ENCODE measurements around the gene TRMT2A. TPM values are rescaled to one million over a fixed set of nuclear protein-coding genes. Genes with fewer than 3 reads are reported as not detected.

The TRMT2A gene
- total and polyA plus RNA-seq, 10 of the 15 experiments (the other 5 are each of a cell fraction or from before 2014, with no cell fraction given) = 0.29 to 97.0 (median 57.9) TPM

DNA sequence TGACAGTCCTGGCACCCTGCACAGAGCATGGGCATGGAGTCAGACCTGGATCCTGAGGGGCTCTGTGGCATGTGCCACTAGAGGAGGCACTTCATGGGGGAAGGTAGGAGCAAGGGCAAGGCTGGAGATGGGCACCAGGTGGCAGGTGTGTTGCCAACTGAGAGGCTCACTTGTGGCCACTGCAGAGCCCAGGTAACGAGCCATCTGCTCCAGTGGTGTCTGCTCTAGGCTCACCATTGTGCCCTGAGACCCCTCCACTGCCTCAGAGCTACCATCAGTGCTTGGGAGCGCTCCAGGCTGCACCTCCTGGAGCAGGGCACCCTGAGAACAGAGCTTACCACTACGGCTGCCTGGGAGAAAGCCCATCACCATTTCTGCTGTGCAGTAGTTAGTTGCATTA lies 13.3 kb upstream of the TRMT2A start:
- ChIA-PET POLR2A (no interaction called here), RAD21 (ENCODE audit: unreplicated experiment) (interaction anchor here (0.6 kb wide), 1 partner anchor 168 kb away, joined by 3 read pairs; no protein-coding TSS in a partner anchor), CTCF (interaction anchor here (1.0 to 2.1 kb wide), 2 partner anchors 9 to 161 kb away, joined by 4 to 7 read pairs; no protein-coding TSS in a partner anchor), SMC1A (ENCODE audit: uncharacterized antibody, unreplicated experiment) (interaction anchor here (1.5 kb wide), 1 partner anchor 12 kb away, joined by 5 read pairs; no protein-coding TSS in a partner anchor)
- no peaks in the 10 kb centered on the region for H3K27me3 ChIP-seq (replicated peaks in 1 of 2; ENCODE audit: control insufficient read depth in 2 of 2, insufficient read depth in 2 of 2, low read length in 1 of 2)
- no peak for DNase-seq (ENCODE audit: low read depth, low spot score)
- H2AFZ ChIP-seq (ENCODE audit: control insufficient read depth, low read depth, low read length) = no peak overlapping the region
- no peak overlapping the region for H3K4me3 ChIP-seq
- peaks cover 12% of the 10 kb centered on the region for H3K4me1 ChIP-seq (ENCODE audit: control insufficient read depth, insufficient read depth, low read length)
- H3K79me2 ChIP-seq (ENCODE audit: control insufficient read depth, insufficient read depth, low read length) = peaks cover 7% of the 10 kb centered on the region
- peak overlapping the region; percentile 74; the same call in 1 of the 2 replicates for H3K4me2 ChIP-seq (ENCODE audit: control insufficient read depth, insufficient read depth)
- H3K36me3 ChIP-seq (ENCODE audit: control insufficient read depth in 2 of 2, insufficient read depth in 2 of 2, low read length in 1 of 2) = peaks cover 15 to 17% of the 10 kb centered on the region in 2 experiments; a peak in 3 of 4 replicates
- 67% methylated on average over 3 of the region's 3 CpGs for WGBS (ENCODE audit: insufficient coverage, insufficient replicate concordance, low lambda C conversion rate, missing lambda C conversion rate)
- no peak for FAIRE-seq
- H3K27ac ChIP-seq (ENCODE audit: control insufficient read depth, insufficient read depth) = no peak overlapping the region
- no peak for TF ChIP-seq ESRRA (IDR thresholded peaks at IDR 0.05; ENCODE audit: low read length)
- TF ChIP-seq, protein P1, sequence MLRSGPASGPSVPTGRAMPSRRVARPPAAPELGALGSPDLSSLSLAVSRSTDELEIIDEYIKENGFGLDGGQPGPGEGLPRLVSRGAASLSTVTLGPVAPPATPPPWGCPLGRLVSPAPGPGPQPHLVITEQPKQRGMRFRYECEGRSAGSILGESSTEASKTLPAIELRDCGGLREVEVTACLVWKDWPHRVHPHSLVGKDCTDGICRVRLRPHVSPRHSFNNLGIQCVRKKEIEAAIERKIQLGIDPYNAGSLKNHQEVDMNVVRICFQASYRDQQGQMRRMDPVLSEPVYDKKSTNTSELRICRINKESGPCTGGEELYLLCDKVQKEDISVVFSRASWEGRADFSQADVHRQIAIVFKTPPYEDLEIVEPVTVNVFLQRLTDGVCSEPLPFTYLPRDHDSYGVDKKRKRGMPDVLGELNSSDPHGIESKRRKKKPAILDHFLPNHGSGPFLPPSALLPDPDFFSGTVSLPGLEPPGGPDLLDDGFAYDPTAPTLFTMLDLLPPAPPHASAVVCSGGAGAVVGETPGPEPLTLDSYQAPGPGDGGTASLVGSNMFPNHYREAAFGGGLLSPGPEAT (IDR thresholded peaks at IDR 0.05; ENCODE audit: low read depth) = no peak
- TF ChIP-seq, protein P2, sequence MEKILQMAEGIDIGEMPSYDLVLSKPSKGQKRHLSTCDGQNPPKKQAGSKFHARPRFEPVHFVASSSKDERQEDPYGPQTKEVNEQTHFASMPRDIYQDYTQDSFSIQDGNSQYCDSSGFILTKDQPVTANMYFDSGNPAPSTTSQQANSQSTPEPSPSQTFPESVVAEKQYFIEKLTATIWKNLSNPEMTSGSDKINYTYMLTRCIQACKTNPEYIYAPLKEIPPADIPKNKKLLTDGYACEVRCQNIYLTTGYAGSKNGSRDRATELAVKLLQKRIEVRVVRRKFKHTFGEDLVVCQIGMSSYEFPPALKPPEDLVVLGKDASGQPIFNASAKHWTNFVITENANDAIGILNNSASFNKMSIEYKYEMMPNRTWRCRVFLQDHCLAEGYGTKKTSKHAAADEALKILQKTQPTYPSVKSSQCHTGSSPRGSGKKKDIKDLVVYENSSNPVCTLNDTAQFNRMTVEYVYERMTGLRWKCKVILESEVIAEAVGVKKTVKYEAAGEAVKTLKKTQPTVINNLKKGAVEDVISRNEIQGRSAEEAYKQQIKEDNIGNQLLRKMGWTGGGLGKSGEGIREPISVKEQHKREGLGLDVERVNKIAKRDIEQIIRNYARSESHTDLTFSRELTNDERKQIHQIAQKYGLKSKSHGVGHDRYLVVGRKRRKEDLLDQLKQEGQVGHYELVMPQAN (conservative IDR thresholded peaks at IDR 0.05) = no peak
- TF ChIP-seq RAD21 (IDR thresholded peaks at IDR 0.05; ENCODE audit: insufficient read depth, low read depth, low read length) = no peak
- H3K9me3 ChIP-seq (replicated peaks; ENCODE audit: control insufficient read depth, insufficient read depth, low read length) = no peaks in the 10 kb centered on the region
- ATAC-seq = peak; percentile 8; the same call in 2 of the 3 replicates
- BruUV-seq (replicated peaks) = no TSS peak
- intact Hi-C loops (cut with micrococcal nuclease; ENCODE audit: unreplicated experiment) (no loop called here), in situ Hi-C loops (cut with MboI) (no loop called here)
- no peaks in the 10 kb centered on the region for H4K20me1 ChIP-seq (ENCODE audit: control insufficient read depth, insufficient read depth)
- no peak overlapping the region for H3K9ac ChIP-seq (ENCODE audit: control insufficient read depth, insufficient read depth, low read length)

Data from GM12878 (cell line).